GM12891 (cell line): Measurements from ENCODE around the gene OR2T10.

Experiments
- PAX5 ChIP-seq: IDR thresholded peaks from 2 replicates; pipeline ENCODE4 v1.6.1; 2011; ENCODE audit warnings: low read length, moderate library complexity, mild to moderate bottlenecking; ENCODE audit not compliant: insufficient read depth, severe bottlenecking
- POLR2A ChIP-seq: IDR thresholded peaks from 2 replicates; pipeline ENCODE4 v1.6.1; 2011; ENCODE audit warnings: low read depth, low read length, control low read depth
- POLR2AphosphoS5 ChIP-seq: IDR thresholded peaks from 2 replicates; pipeline ENCODE4 v1.6.1; 2011; ENCODE audit warnings: low read depth, low read length, control low read depth
- SPI1 ChIP-seq: IDR thresholded peaks from 2 replicates; pipeline ENCODE4 v1.6.1; 2011; ENCODE audit warnings: low read depth, low read length, control low read depth
- TAF1 ChIP-seq: IDR thresholded peaks from 2 replicates; pipeline ENCODE4 v1.6.1; 2011; ENCODE audit warnings: low read depth, low read length, control low read depth

DNA sequence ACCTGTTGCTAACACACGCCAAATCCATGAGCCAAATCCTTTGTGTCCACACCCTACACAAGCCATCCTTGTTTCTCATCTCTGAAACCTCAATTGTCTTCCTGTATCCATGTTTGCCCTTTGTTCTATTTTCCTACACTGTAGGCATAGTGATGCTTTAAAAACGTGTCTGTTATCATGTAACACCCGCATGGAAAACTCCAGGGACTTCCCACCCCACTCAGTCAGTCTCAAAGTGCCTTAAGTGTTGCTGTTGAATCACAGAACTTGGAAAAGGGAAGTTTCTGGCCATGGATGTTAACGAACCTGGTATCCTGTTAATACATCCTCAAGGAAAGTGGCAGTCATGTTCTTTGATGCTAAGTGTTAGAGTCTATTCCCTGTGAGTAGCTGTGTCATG, 27.7 kb upstream of the OR2T10 start:
- no peak for TF ChIP-seq POLR2AphosphoS5
- TF ChIP-seq POLR2A = no peak
- TF ChIP-seq PAX5 = no peak
- TF ChIP-seq SPI1 = no peak
- TF ChIP-seq TAF1 = no peak
